ENCODE data around the gene FGFBP1.

- TF ChIP-seq GATA3 (IDR thresholded peaks at IDR 0.05; ENCODE audit: low read depth, low read length) (no peak), GATA2 (IDR thresholded peaks at IDR 0.05; ENCODE audit: low read depth, low read length) (no peak)
Measured at GRCh38 chr4:15951781-15952180, 13.2 kb upstream of the FGFBP1 start.
